Liver (tissue), 9 donors: ENCODE results near the gene TMEM150A. TPM values are rescaled to one million over a fixed set of nuclear protein-coding genes. Genes with fewer than 3 reads are reported as not detected.

Experiments
- DNase-seq: peaks from one replicate; pipeline ENCODE4 v3.0.0-alpha.2; 2017; ENCODE audit warnings: low spot score
- H3K27ac ChIP-seq, 2 donors: one replicate each; pipeline ENCODE4 v1.7.0; 2013; ENCODE audit warnings: inconsistent platforms in 2 of 2, low read length in 2 of 2, control low read depth in 1 of 2, low read depth in 1 of 2, mild to moderate bottlenecking in 1 of 2
- H3K27me3 ChIP-seq, 4 donors: one replicate each; pipeline versions ENCODE4 v1.6.1 to v1.7.0; 2013; ENCODE audit warnings: low read length in 3 of 4, inconsistent platforms in 1 of 4, mild to moderate bottlenecking in 1 of 4, moderate library complexity in 1 of 4; ENCODE audit not compliant: control insufficient read depth in 4 of 4, insufficient read depth in 4 of 4
- H3K36me3 ChIP-seq, 4 donors: one replicate each; pipeline versions ENCODE4 v1.6.1 to v1.7.0; 2013; ENCODE audit warnings: low read length in 3 of 4, mild to moderate bottlenecking in 3 of 4, low read depth in 1 of 4, moderate library complexity in 1 of 4; ENCODE audit not compliant: control insufficient read depth in 4 of 4, insufficient read depth in 3 of 4
- H3K4me1 ChIP-seq, 4 donors: one replicate each; pipeline versions ENCODE4 v1.6.1 to v1.7.0; 2013; ENCODE audit warnings: low read length in 3 of 4, mild to moderate bottlenecking in 3 of 4, moderate library complexity in 1 of 4; ENCODE audit not compliant: control insufficient read depth in 4 of 4, insufficient read depth in 4 of 4
- H3K4me3 ChIP-seq, 3 donors: one replicate each; pipeline versions ENCODE4 v1.6.1 to v1.7.0; 2013; ENCODE audit warnings: low read length in 3 of 3, control low read depth in 1 of 3, low read depth in 1 of 3, mild to moderate bottlenecking in 1 of 3
- H3K9ac ChIP-seq, 2 donors: one replicate each; pipeline ENCODE4 v1.7.0; 2013; ENCODE audit warnings: low read length in 2 of 2, mild to moderate bottlenecking in 2 of 2, moderate library complexity in 2 of 2, control low read depth in 1 of 2, low read depth in 1 of 2
- H3K9me3 ChIP-seq, 4 donors: one replicate each; pipeline versions ENCODE4 v1.6.1 to v1.7.0; 2013; ENCODE audit warnings: low read length in 3 of 4; ENCODE audit not compliant: control insufficient read depth in 4 of 4
- EGR1 ChIP-seq, 2 donors: IDR thresholded peaks; 2 replicates each; pipeline ENCODE4 v1.6.1; 2016 to 2018; ENCODE audit warnings: antibody characterized with exemption in 2 of 2, low read depth in 2 of 2
- FOXA2 ChIP-seq: IDR thresholded peaks from 2 replicates; pipeline ENCODE4 v1.6.1; 2016; ENCODE audit warnings: antibody characterized with exemption
- GABPA ChIP-seq, 2 donors: IDR thresholded peaks in 1 of 2; conservative IDR thresholded peaks in 1 of 2; 2 replicates each; pipeline ENCODE4 v1.6.1; 2016; ENCODE audit warnings: antibody characterized with exemption in 2 of 2, mild to moderate bottlenecking in 1 of 2, moderate library complexity in 1 of 2
- HNF4A ChIP-seq, 2 donors: conservative IDR thresholded peaks; 2 replicates each; pipeline ENCODE4 v1.6.1; 2016; ENCODE audit warnings: antibody characterized with exemption in 2 of 2, mild to moderate bottlenecking in 2 of 2
- HNF4G ChIP-seq: IDR thresholded peaks from 2 replicates; pipeline ENCODE4 v1.6.1; 2016; ENCODE audit warnings: antibody characterized with exemption
- JUND ChIP-seq, 2 donors: IDR thresholded peaks; 2 replicates each; pipeline ENCODE4 v1.6.1; 2016; ENCODE audit warnings: antibody characterized with exemption in 2 of 2
- NR2F2 ChIP-seq: IDR thresholded peaks from 2 replicates; pipeline ENCODE4 v1.6.1; 2016; ENCODE audit warnings: antibody characterized with exemption
- RAD21 ChIP-seq, 2 donors: IDR thresholded peaks; 2 replicates each; pipeline ENCODE4 v1.6.1; 2016; ENCODE audit warnings: antibody characterized with exemption in 2 of 2, mild to moderate bottlenecking in 2 of 2
- RXRA ChIP-seq, 2 donors: IDR thresholded peaks; 2 replicates each; pipeline ENCODE4 v1.6.1; 2017 to 2018; ENCODE audit warnings: antibody characterized with exemption in 2 of 2, mild to moderate bottlenecking in 1 of 2
- SP1 ChIP-seq: IDR thresholded peaks from 2 replicates; pipeline ENCODE4 v1.6.1; 2018; ENCODE audit warnings: antibody characterized with exemption, mild to moderate bottlenecking
- TAF1 ChIP-seq: conservative IDR thresholded peaks from 2 replicates; pipeline ENCODE4 v1.6.1; 2016; ENCODE audit warnings: antibody characterized with exemption, mild to moderate bottlenecking
- YY1 ChIP-seq: IDR thresholded peaks from 2 replicates; pipeline ENCODE4 v1.6.1; 2016; ENCODE audit warnings: antibody characterized with exemption, mild to moderate bottlenecking
- WGBS: extraction: QIAGEN DNeasy Blood & Tissue Kit; methylation state at CpG from one replicate; pipeline ENCODE4 v1.1.7; 2013; 5-methylcytosine and 5-hydroxymethylcytosine counted together
- polyA plus RNA-seq, 2 donors: library from polyadenylated mRNA; stranded (reverse) in 1 of 2; unstranded in 1 of 2; fragments of 200-250 nt in 1 of 2; fragments of >200 nt in 1 of 2; fragmentation: Nextera tagmentation in 1 of 2; extraction: Ambion mirVana in 1 of 2; gene quantifications; one replicate each; pipeline versions ENCODE4 v1.2.1 to v1.2.3, GENCODE V29; 2013 to 2015
- total RNA-seq, 2 donors: library from RNA; depleted of rRNA; stranded (reverse); fragments of >200 nt; gene quantifications; one replicate each; pipeline ENCODE4 v1.2.3, GENCODE V29; 2014
- TF ChIP-seq, protein P1 (sequence below): IDR thresholded peaks from 2 replicates; pipeline ENCODE4 v1.6.1; 2016; ENCODE audit warnings: antibody characterized with exemption
- TF ChIP-seq, protein P2 (sequence below): IDR thresholded peaks from 2 replicates; pipeline ENCODE4 v1.6.1; 2016; ENCODE audit warnings: antibody characterized with exemption
- TF ChIP-seq, protein P3 (sequence below): IDR thresholded peaks from 2 replicates; pipeline ENCODE4 v1.6.1; 2016; ENCODE audit warnings: antibody characterized with exemption, mild to moderate bottlenecking
- TF ChIP-seq, protein P4 (sequence below): fragments of 150-350 bp; IDR thresholded peaks from 2 replicates; pipeline ENCODE4 v1.5.1; 2017; ENCODE audit warnings: improper control_type of control experiment, low read depth, low read length; ENCODE audit not compliant: missing input control
- donor health status: healthy.
- donor health status: healthy.
- donor health status: healthy.
- donor health status: healthy.
- donor health status: healthy.

The TMEM150A gene
- total and polyA plus RNA-seq, 4 donors: 13.1 to 32.5 (median 24.6) TPM

DNA sequence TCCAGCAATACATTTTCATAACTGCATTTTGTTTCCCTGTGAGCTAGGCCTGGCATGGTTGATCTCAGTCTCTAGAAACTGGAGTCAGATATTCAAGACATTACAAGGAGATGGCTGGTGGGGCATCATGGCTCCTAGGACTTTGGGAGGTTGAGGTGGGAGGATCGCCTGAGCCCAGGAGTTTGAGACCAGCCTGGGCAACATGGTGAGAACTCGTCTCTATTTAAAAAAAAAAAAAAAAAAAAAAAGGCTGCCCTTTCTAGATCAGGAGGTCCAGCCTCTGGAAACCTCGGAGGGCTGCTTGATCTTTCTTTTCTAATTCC, 25.5 kb downstream of the TMEM150A start:
- peaks cover 0 to 5% (median 2%) of the 10 kb centered on the region in 4 donors for H3K36me3 ChIP-seq
- WGBS: 59% methylated on average over 3 of the region's 3 CpGs
- no peaks in the 10 kb centered on the region for H3K27me3 ChIP-seq
- H3K9me3 ChIP-seq: no peaks in the 10 kb centered on the region
- peak overlapping the region in 2 of 3 donors; percentile 70 to 89 for H3K4me3 ChIP-seq
- H3K4me1 ChIP-seq: peaks cover 5 to 22% (median 13%) of the 10 kb centered on the region in 4 donors
- peak overlapping the region; percentile 87 to 91 for H3K27ac ChIP-seq
- TF ChIP-seq, protein P1, sequence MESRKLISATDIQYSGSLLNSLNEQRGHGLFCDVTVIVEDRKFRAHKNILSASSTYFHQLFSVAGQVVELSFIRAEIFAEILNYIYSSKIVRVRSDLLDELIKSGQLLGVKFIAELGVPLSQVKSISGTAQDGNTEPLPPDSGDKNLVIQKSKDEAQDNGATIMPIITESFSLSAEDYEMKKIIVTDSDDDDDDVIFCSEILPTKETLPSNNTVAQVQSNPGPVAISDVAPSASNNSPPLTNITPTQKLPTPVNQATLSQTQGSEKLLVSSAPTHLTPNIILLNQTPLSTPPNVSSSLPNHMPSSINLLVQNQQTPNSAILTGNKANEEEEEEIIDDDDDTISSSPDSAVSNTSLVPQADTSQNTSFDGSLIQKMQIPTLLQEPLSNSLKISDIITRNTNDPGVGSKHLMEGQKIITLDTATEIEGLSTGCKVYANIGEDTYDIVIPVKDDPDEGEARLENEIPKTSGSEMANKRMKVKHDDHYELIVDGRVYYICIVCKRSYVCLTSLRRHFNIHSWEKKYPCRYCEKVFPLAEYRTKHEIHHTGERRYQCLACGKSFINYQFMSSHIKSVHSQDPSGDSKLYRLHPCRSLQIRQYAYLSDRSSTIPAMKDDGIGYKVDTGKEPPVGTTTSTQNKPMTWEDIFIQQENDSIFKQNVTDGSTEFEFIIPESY: no peak
- TF ChIP-seq YY1: no peak
- no peak for TF ChIP-seq EGR1 (IDR thresholded peaks at IDR 0.05; ENCODE audit: low read depth in 2 of 2)
- TF ChIP-seq HNF4G: no peak
- no peak for TF ChIP-seq GABPA (IDR thresholded peaks at IDR 0.05 in 1 of 2, conservative IDR thresholded peaks at IDR 0.05 in 1 of 2)
- TF ChIP-seq RXRA (IDR thresholded peaks at IDR 0.05): no peak
- TF ChIP-seq SP1: no peak
- TF ChIP-seq NR2F2: no peak
- no peak for TF ChIP-seq HNF4A (conservative IDR thresholded peaks at IDR 0.05)
- TF ChIP-seq TAF1: no peak
- TF ChIP-seq, protein P2, sequence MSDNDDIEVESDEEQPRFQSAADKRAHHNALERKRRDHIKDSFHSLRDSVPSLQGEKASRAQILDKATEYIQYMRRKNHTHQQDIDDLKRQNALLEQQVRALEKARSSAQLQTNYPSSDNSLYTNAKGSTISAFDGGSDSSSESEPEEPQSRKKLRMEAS: no peak
- TF ChIP-seq FOXA2: no peak
- TF ChIP-seq RAD21 (IDR thresholded peaks at IDR 0.05): no peak
- TF ChIP-seq, protein P3, sequence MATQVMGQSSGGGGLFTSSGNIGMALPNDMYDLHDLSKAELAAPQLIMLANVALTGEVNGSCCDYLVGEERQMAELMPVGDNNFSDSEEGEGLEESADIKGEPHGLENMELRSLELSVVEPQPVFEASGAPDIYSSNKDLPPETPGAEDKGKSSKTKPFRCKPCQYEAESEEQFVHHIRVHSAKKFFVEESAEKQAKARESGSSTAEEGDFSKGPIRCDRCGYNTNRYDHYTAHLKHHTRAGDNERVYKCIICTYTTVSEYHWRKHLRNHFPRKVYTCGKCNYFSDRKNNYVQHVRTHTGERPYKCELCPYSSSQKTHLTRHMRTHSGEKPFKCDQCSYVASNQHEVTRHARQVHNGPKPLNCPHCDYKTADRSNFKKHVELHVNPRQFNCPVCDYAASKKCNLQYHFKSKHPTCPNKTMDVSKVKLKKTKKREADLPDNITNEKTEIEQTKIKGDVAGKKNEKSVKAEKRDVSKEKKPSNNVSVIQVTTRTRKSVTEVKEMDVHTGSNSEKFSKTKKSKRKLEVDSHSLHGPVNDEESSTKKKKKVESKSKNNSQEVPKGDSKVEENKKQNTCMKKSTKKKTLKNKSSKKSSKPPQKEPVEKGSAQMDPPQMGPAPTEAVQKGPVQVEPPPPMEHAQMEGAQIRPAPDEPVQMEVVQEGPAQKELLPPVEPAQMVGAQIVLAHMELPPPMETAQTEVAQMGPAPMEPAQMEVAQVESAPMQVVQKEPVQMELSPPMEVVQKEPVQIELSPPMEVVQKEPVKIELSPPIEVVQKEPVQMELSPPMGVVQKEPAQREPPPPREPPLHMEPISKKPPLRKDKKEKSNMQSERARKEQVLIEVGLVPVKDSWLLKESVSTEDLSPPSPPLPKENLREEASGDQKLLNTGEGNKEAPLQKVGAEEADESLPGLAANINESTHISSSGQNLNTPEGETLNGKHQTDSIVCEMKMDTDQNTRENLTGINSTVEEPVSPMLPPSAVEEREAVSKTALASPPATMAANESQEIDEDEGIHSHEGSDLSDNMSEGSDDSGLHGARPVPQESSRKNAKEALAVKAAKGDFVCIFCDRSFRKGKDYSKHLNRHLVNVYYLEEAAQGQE: no peak
- TF ChIP-seq JUND (IDR thresholded peaks at IDR 0.05): no peak
- TF ChIP-seq, protein P4, sequence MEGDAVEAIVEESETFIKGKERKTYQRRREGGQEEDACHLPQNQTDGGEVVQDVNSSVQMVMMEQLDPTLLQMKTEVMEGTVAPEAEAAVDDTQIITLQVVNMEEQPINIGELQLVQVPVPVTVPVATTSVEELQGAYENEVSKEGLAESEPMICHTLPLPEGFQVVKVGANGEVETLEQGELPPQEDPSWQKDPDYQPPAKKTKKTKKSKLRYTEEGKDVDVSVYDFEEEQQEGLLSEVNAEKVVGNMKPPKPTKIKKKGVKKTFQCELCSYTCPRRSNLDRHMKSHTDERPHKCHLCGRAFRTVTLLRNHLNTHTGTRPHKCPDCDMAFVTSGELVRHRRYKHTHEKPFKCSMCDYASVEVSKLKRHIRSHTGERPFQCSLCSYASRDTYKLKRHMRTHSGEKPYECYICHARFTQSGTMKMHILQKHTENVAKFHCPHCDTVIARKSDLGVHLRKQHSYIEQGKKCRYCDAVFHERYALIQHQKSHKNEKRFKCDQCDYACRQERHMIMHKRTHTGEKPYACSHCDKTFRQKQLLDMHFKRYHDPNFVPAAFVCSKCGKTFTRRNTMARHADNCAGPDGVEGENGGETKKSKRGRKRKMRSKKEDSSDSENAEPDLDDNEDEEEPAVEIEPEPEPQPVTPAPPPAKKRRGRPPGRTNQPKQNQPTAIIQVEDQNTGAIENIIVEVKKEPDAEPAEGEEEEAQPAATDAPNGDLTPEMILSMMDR: no peak
- peak overlapping the region in 1 of 2 donors; percentile 92 for H3K9ac ChIP-seq
- no peak for DNase-seq

DNA sequence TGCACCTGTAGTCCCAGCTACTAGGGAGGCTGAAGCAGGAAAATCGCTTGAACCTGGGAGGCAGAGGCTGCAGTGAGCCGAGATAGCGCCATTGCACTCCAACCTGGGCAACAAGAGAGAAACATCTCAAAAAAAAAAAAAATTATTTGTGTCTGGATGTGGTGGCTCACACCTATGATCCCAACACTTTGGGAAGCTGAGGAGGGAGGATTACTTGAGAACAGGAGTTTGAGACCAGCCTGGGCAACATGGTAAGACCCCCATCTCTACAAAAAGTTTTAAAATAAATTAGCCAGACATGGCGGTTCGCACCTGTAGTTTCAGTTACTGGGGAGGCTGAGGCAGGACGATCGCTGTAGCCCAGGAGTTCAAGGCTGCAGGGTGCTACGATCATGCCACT, 26.8 kb downstream of the TMEM150A start:
- no peaks in the 10 kb centered on the region for H3K9me3 ChIP-seq
- no peak overlapping the region for H3K27ac ChIP-seq
- no peak overlapping the region for H3K9ac ChIP-seq
- no peaks in the 10 kb centered on the region for H3K27me3 ChIP-seq
- H3K4me1 ChIP-seq: peaks cover 5 to 20% (median 13%) of the 10 kb centered on the region in 4 donors
- H3K4me3 ChIP-seq: no peak overlapping the region
- no peak for DNase-seq
- H3K36me3 ChIP-seq: no peaks in the 10 kb centered on the region
- 80% methylated on average over 8 of the region's 8 CpGs for WGBS
- TF ChIP-seq NR2F2 (no peak), TAF1 (no peak), JUND (IDR thresholded peaks at IDR 0.05) (no peak), EGR1 (IDR thresholded peaks at IDR 0.05; ENCODE audit: low read depth in 2 of 2) (no peak), YY1 (no peak), HNF4A (conservative IDR thresholded peaks at IDR 0.05) (no peak), RAD21 (IDR thresholded peaks at IDR 0.05) (no peak), GABPA (IDR thresholded peaks at IDR 0.05 in 1 of 2, conservative IDR thresholded peaks at IDR 0.05 in 1 of 2) (no peak), SP1 (no peak), HNF4G (no peak)
- TF ChIP-seq, protein P2: no peak
- TF ChIP-seq, protein P4: no peak
- TF ChIP-seq, protein P3: no peak
